A549 (cell line): ENCODE results near the gene FOCAD. TPM values are rescaled to one million over a fixed set of nuclear protein-coding genes. Genes with fewer than 3 reads are reported as not detected.

Experiments
- BCL3 ChIP-seq: fragments of >200 bp; sonication (Bioruptor Twin); formaldehyde crosslinking; IDR thresholded peaks from 3 replicates; pipeline ENCODE4 v1.6.1; 2016
- BHLHE40 ChIP-seq: IDR thresholded peaks from 2 replicates; pipeline ENCODE4 v1.6.1; 2012; ENCODE audit warnings: low read depth, low read length, inconsistent platforms
- CBX8 ChIP-seq: fragments of 200-600 bp; sonication (generic); IDR thresholded peaks from 2 replicates; pipeline ENCODE4 v1.6.1; 2016
- CEBPB ChIP-seq, 2 experiments: fragments of >200 bp in 1 of 2; sonication (Bioruptor Twin) in 1 of 2; formaldehyde crosslinking in 1 of 2; IDR thresholded peaks; 2 replicates each; pipeline ENCODE4 v1.6.1; 2012 to 2016
- CHD4 ChIP-seq: fragments of 200-600 bp; sonication (generic); IDR thresholded peaks from 2 replicates; pipeline ENCODE4 v1.6.1; 2016; ENCODE audit warnings: antibody characterized with exemption, mild to moderate bottlenecking, borderline replicate concordance
- E2F6 ChIP-seq: IDR thresholded peaks from 2 replicates; pipeline ENCODE4 v1.6.1; 2012; ENCODE audit warnings: low read depth, borderline replicate concordance
- EHF ChIP-seq: fragments of 250-450 bp; sonication (Bioruptor Pico); IDR thresholded peaks from 2 replicates; pipeline ENCODE4 v1.5.0; 2020; ENCODE audit warnings: mild to moderate bottlenecking
- ELK1 ChIP-seq: fragments of 150-350 bp; IDR thresholded peaks from 2 replicates; pipeline ENCODE4 v1.6.1; 2014; ENCODE audit warnings: low read depth, mild to moderate bottlenecking, low read length
- EP300 ChIP-seq, 2 experiments: fragments of >200 bp; sonication (Bioruptor Twin); formaldehyde crosslinking; IDR thresholded peaks; 2 replicates in 1 of 2; 3 replicates in 1 of 2; pipeline ENCODE4 v1.6.1; 2016 to 2017
- ESRRA ChIP-seq: fragments of 150-350 bp; IDR thresholded peaks from 2 replicates; pipeline ENCODE4 v1.6.1; 2014; ENCODE audit warnings: mild to moderate bottlenecking, low read length, borderline replicate concordance
- FOSB ChIP-seq: fragments of 250-450 bp; sonication (Bioruptor Pico); IDR thresholded peaks from 2 replicates; pipeline ENCODE4 v1.5.0; 2020; ENCODE audit warnings: mild to moderate bottlenecking, moderate library complexity
- FOSL2 ChIP-seq, 2 experiments: fragments of 450-650 bp in 1 of 2; fragments of >200 bp in 1 of 2; sonication (Bioruptor Twin) in 1 of 2; formaldehyde crosslinking; IDR thresholded peaks; 2 replicates each; pipeline versions ENCODE4 v1.5.0 to v1.6.1; 2016 to 2020; ENCODE audit warnings: mild to moderate bottlenecking in 1 of 2, moderate library complexity in 1 of 2
- FOXS1 ChIP-seq: fragments of 250-450 bp; sonication (Bioruptor Pico); IDR thresholded peaks from 2 replicates; pipeline ENCODE4 v1.5.0; 2020; ENCODE audit warnings: mild to moderate bottlenecking, moderate library complexity
- HEYL ChIP-seq: fragments of 250-450 bp; sonication (Bioruptor Pico); IDR thresholded peaks from 2 replicates; pipeline ENCODE4 v1.8.0; 2021; ENCODE audit warnings: mild to moderate bottlenecking, moderate library complexity
- HMGXB4 ChIP-seq: fragments of 250-450 bp; sonication (Bioruptor Pico); IDR thresholded peaks from 2 replicates; pipeline ENCODE4 v1.5.0; 2021; ENCODE audit warnings: mild to moderate bottlenecking, moderate library complexity, borderline replicate concordance
- HOXA7 ChIP-seq: fragments of 250-450 bp; sonication (Bioruptor Pico); IDR thresholded peaks from 2 replicates; pipeline ENCODE4 v1.5.0; 2020; ENCODE audit warnings: mild to moderate bottlenecking, moderate library complexity
- JUN ChIP-seq, 2 experiments: fragments of >200 bp; sonication (Bioruptor Twin); formaldehyde crosslinking; IDR thresholded peaks; 2 replicates in 1 of 2; 3 replicates in 1 of 2; pipeline ENCODE4 v1.6.1; 2016 to 2017
- MAZ ChIP-seq: fragments of 150-350 bp; IDR thresholded peaks from 2 replicates; pipeline ENCODE4 v1.6.1; 2014; ENCODE audit warnings: antibody characterized with exemption, low read depth, low read length, borderline replicate concordance
- NPAS2 ChIP-seq: fragments of 250-450 bp; sonication (Bioruptor Pico); IDR thresholded peaks from 2 replicates; pipeline ENCODE4 v1.8.0; 2022; ENCODE audit warnings: mild to moderate bottlenecking, moderate library complexity, borderline replicate concordance
- NR3C1 ChIP-seq: fragments of >200 bp; sonication (Bioruptor Twin); formaldehyde crosslinking; IDR thresholded peaks from 3 replicates; pipeline ENCODE4 v1.6.1; 2017
- PBX3 ChIP-seq: IDR thresholded peaks from 2 replicates; pipeline ENCODE4 v1.6.1; 2012
- PHF8 ChIP-seq: fragments of 200-600 bp; sonication (generic); IDR thresholded peaks from 2 replicates; pipeline ENCODE4 v1.6.1; 2016; ENCODE audit warnings: low read depth, mild to moderate bottlenecking, antibody characterized with exemption, moderate library complexity, borderline replicate concordance
- POLR2A ChIP-seq: IDR thresholded peaks from 2 replicates; pipeline ENCODE4 v1.6.1; 2012; ENCODE audit warnings: mild to moderate bottlenecking, low read length
- POLR2AphosphoS2 ChIP-seq: conservative IDR thresholded peaks from 2 replicates; pipeline ENCODE4 v1.6.1; 2012; ENCODE audit warnings: low read length, improper control_type of control experiment, inconsistent platforms
- RAD21 ChIP-seq, 2 experiments: fragments of >200 bp in 1 of 2; sonication (Bioruptor Twin) in 1 of 2; formaldehyde crosslinking in 1 of 2; IDR thresholded peaks in 1 of 2; conservative IDR thresholded peaks in 1 of 2; 2 replicates in 1 of 2; 3 replicates in 1 of 2; pipeline ENCODE4 v1.6.1; 2012 to 2018; ENCODE audit warnings: inconsistent platforms in 1 of 2
- RCOR1 ChIP-seq: fragments of 150-350 bp; IDR thresholded peaks from 2 replicates; pipeline ENCODE4 v1.6.1; 2014; ENCODE audit warnings: antibody characterized with exemption, low read length, low read depth
- RFX5 ChIP-seq: fragments of 450-650 bp; IDR thresholded peaks from 2 replicates; pipeline ENCODE4 v1.7.1; 2014; ENCODE audit warnings: antibody characterized with exemption, mild to moderate bottlenecking, moderate library complexity
- SMC3 ChIP-seq: fragments of >200 bp; sonication (Bioruptor Twin); formaldehyde crosslinking; IDR thresholded peaks from 3 replicates; pipeline ENCODE4 v1.6.1; 2018; ENCODE audit warnings: inconsistent platforms
- SREBF2 ChIP-seq: fragments of 450-650 bp; IDR thresholded peaks from 2 replicates; pipeline ENCODE4 v1.6.1; 2014; ENCODE audit warnings: mild to moderate bottlenecking, moderate library complexity
- TP53 ChIP-seq: fragments of 250-450 bp; sonication (Bioruptor Pico); IDR thresholded peaks from 2 replicates; pipeline ENCODE4 v1.5.0; 2021; ENCODE audit warnings: mild to moderate bottlenecking, moderate library complexity
- USF2 ChIP-seq: fragments of 450-650 bp; IDR thresholded peaks from 2 replicates; pipeline ENCODE4 v1.6.1; 2014; ENCODE audit warnings: antibody characterized with exemption
- ZC3H11A ChIP-seq: fragments of 450-650 bp; IDR thresholded peaks from 2 replicates; pipeline ENCODE4 v1.6.1; 2014; ENCODE audit warnings: antibody characterized with exemption, mild to moderate bottlenecking
- ZFP36 ChIP-seq: fragments of 450-650 bp; IDR thresholded peaks from 2 replicates; pipeline ENCODE4 v1.6.1; 2014; ENCODE audit warnings: borderline replicate concordance; ENCODE audit not compliant: partially characterized antibody
- ZNF302 ChIP-seq: fragments of 250-450 bp; sonication (Bioruptor Pico); IDR thresholded peaks from 2 replicates; pipeline ENCODE4 v1.9.0; 2021; ENCODE audit warnings: inconsistent platforms, mild to moderate bottlenecking, moderate library complexity
- ZSCAN20 ChIP-seq: fragments of 250-450 bp; sonication (Bioruptor Pico); IDR thresholded peaks from 2 replicates; pipeline ENCODE4 v1.8.0; 2022; ENCODE audit warnings: mild to moderate bottlenecking, moderate library complexity
- polyA plus RNA-seq, 4 experiments: library from polyadenylated mRNA; depleted of rRNA in 3 of 4; stranded (reverse); fragments of >200 nt; fragmentation: RNase III in 1 of 4; extraction: RNeasy Plus Mini Kit Qiagen cat#74134 plus additional on column Dnase treatment in 1 of 4; gene quantifications; 2 replicates in 3 of 4; 3 replicates in 1 of 4; pipeline ENCODE4 v1.2.3, GENCODE V29; 2011 to 2017
- TF ChIP-seq, protein P1 (sequence below): IDR thresholded peaks from 2 replicates; pipeline ENCODE4 v1.6.1; 2012

FOCAD gene
- polyA plus RNA-seq, 2 of the 4 experiments (the other 2 are of a cell fraction) = 22.0 to 53.8 TPM

- no peak for TF ChIP-seq PHF8
- peak in 1 of 2 experiments; percentile 69; a peak in 1 of 4 replicates for TF ChIP-seq CEBPB (IDR thresholded peaks at IDR 0.05)
- no peak for TF ChIP-seq HEYL
- no peak for TF ChIP-seq POLR2A
- TF ChIP-seq JUN (IDR thresholded peaks at IDR 0.05) = 0 out of 5 replicates have a peak, but pooled peaks have one; percentile 21 to 30
- TF ChIP-seq ZFP36 = no peak
- TF ChIP-seq HOXA7 = no peak
- no peak for TF ChIP-seq HMGXB4 (CRISPR knock-in tag)
- TF ChIP-seq ELK1 = no peak
- TF ChIP-seq CHD4 = no peak
- no peak for TF ChIP-seq ZSCAN20 (CRISPR knock-in tag)
- TF ChIP-seq SREBF2 = no peak
- no peak for TF ChIP-seq RCOR1
- TF ChIP-seq SMC3 = no peak
- no peak for TF ChIP-seq NPAS2 (CRISPR knock-in tag)
- no peak for TF ChIP-seq MAZ
- TF ChIP-seq TP53 = no peak
- no peak for TF ChIP-seq FOXS1 (CRISPR knock-in tag)
- no peak for TF ChIP-seq ZNF302 (CRISPR knock-in tag)
- no peak for TF ChIP-seq FOSB (CRISPR knock-in tag)
- no peak for TF ChIP-seq FOSL2 (IDR thresholded peaks at IDR 0.05)
- TF ChIP-seq FOSL2 (CRISPR knock-in tag; IDR thresholded peaks at IDR 0.05) = peak; percentile 91
- no peak for TF ChIP-seq ZC3H11A
- TF ChIP-seq E2F6 = no peak
- TF ChIP-seq EP300 (IDR thresholded peaks at IDR 0.05) = peak; percentile 48 to 63; a peak in 1 of 5 replicates
- no peak for TF ChIP-seq EHF (CRISPR knock-in tag)
- TF ChIP-seq RFX5 = no peak
- TF ChIP-seq BCL3 = no peak
- no peak for TF ChIP-seq CBX8
- no peak for TF ChIP-seq BHLHE40
- TF ChIP-seq POLR2AphosphoS2 = no peak
- TF ChIP-seq NR3C1 = no peak
- TF ChIP-seq ESRRA = no peak
- TF ChIP-seq USF2 = no peak
- 0 out of 5 replicates have a peak, but pooled peaks have one; percentile 2 to 9 for TF ChIP-seq RAD21 (conservative IDR thresholded peaks at IDR 0.05 in 1 of 2, IDR thresholded peaks at IDR 0.05 in 1 of 2)
- TF ChIP-seq, protein P1, sequence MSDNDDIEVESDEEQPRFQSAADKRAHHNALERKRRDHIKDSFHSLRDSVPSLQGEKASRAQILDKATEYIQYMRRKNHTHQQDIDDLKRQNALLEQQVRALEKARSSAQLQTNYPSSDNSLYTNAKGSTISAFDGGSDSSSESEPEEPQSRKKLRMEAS = no peak
- TF ChIP-seq PBX3 = no peak
These were observed 48.1 kb downstream of the FOCAD start (continued) for GRCh38 chr9:20732118-20732517.
